Heart left ventricle (tissue), 16 donors: ENCODE data around the gene EIF4G3. TPM values are rescaled to one million over a fixed set of nuclear protein-coding genes. Genes with fewer than 3 reads are reported as not detected.
A peak's percentile ranks its signal among the peaks of the same experiment; 100 is the strongest.
"Not testable (repeated sequence)": the region's sequence is repeated elsewhere in the genome, so short reads cannot be mapped to it uniquely, and the experiment has no call there.

Experiments
- ATAC-seq, 4 donors: fragments of 200-7000 bp; cut with Tn5 transposase; one replicate each; pipeline ENCODE4 v1.9.1; 2020 to 2022; ENCODE audit warnings: moderate library complexity in 4 of 4, mild to moderate bottlenecking in 3 of 4, moderate number of reproducible peaks in 1 of 4
- DNase-seq, 5 donors: peaks; one replicate each; pipeline ENCODE4 v3.0.0-alpha.2; 2020
- H3K27ac ChIP-seq, 12 donors: fragments of 200-600 bp; sonication (generic) in 4 of 12; one replicate each; pipeline versions ENCODE4 v1.5.0 to v1.8.0; 2016 to 2022; ENCODE audit warnings: mild to moderate bottlenecking in 2 of 12
- H3K27me3 ChIP-seq, 9 donors: fragments of 200-600 bp; sonication (generic) in 2 of 9; one replicate each; pipeline versions ENCODE4 v1.5.1 to v1.8.0; 2016 to 2022; ENCODE audit warnings: mild to moderate bottlenecking in 3 of 9
- H3K36me3 ChIP-seq, 9 donors: fragments of 200-600 bp; sonication (generic) in 2 of 9; one replicate each; pipeline versions ENCODE4 v1.5.0 to v1.8.0; 2018 to 2022; ENCODE audit warnings: mild to moderate bottlenecking in 2 of 9
- H3K4me1 ChIP-seq, 12 donors: fragments of 200-600 bp; sonication (generic) in 4 of 12; one replicate each; pipeline versions ENCODE4 v1.5.0 to v1.8.0; 2016 to 2022; ENCODE audit warnings: mild to moderate bottlenecking in 3 of 12
- H3K4me3 ChIP-seq, 12 donors: fragments of 200-600 bp; sonication (generic) in 4 of 12; one replicate each; pipeline versions ENCODE4 v1.5.0 to v1.8.0; 2017 to 2022; ENCODE audit warnings: mild to moderate bottlenecking in 9 of 12, moderate library complexity in 4 of 12
- H3K9me3 ChIP-seq, 12 donors: fragments of 200-600 bp; sonication (generic) in 4 of 12; one replicate each; pipeline versions ENCODE4 v1.5.0 to v1.8.0; 2016 to 2022; ENCODE audit warnings: mild to moderate bottlenecking in 1 of 12
- POLR2A ChIP-seq, 2 donors: fragments of 450-650 bp; IDR thresholded peaks; one replicate each; pipeline ENCODE4 v1.6.1; 2017; ENCODE audit warnings: antibody characterized with exemption in 2 of 2, mild to moderate bottlenecking in 2 of 2, moderate library complexity in 2 of 2
- WGBS, 4 donors: extraction: QIAGEN DNeasy Blood & Tissue Kit in 2 of 4; methylation state at CpG; one replicate each; pipeline versions ENCODE4 v1.1.5 to v1.1.7; 2013 to 2018; 5-methylcytosine and 5-hydroxymethylcytosine counted together
- intact Hi-C, 10 donors: fragments of 100-400 bp; cut with DNase I; formaldehyde crosslinking; loops; one replicate each; pipeline versions ENCODE4 v1.11.1 to v1.14.2; 2022
- polyA plus RNA-seq, 2 donors: library from polyadenylated mRNA; stranded (reverse); fragments of 200-250 nt; gene quantifications; one replicate each; pipeline ENCODE4 v1.2.3, GENCODE V29; 2013
- total RNA-seq, 9 donors: library from RNA; depleted of rRNA in 2 of 9; stranded (reverse); fragments of >200 nt in 2 of 9; fragmentation: NEBNext Ultra II Directional in 3 of 9; extraction: Animal tissue kit (Norgen Biotek cat#: 25700) in 3 of 9; gene quantifications; one replicate each; pipeline versions ENCODE4 v1.1.0 to v1.2.4, GENCODE V29; 2016 to 2023
- TF ChIP-seq, protein P1 (sequence below), 12 donors: fragments of 200-600 bp; sonication (generic) in 4 of 12; IDR thresholded peaks; one replicate each; pipeline versions ENCODE4 v1.5.0 to v1.8.0; 2018 to 2022; ENCODE audit warnings: antibody characterized with exemption in 12 of 12, mild to moderate bottlenecking in 5 of 12
- donor health status: ischemic (EF 13 %, LVEDD 7.1; RV severe dilation, severe dysfunction).
- donor health status: healthy with polysubstance abuse.
- donor health status: DM: no; HTN: yes; CAD: no.
- donor health status: DM: no; HTN: no; CAD: no.
- donor health status: ischemic (EF 25% LVEDD 6.9; RV normal size, moderate dysfunction).
- donor health status: ischemic (EF 25% LVEDD 5.7; RV mildly dilated, moderate dysfunction).
- donor health status: healthy.
- donor health status: DM: yes; HTN: yes; CAD: no.
- donor health status: ischemic (EF 35%, LVEDD 5.7; RV mildly dilated, moderate dysfunction).
- donor health status: nonischemic (EF 11% LVEDD 7.7; RV severe dilation, severe dysfunction).
- donor health status: DM: yes; HTN: yes; CAD: no.
- donor health status: PGD.
- donor health status: ischemic (EF 29% LVEDD 5.4; RV normal size, mild dysfunction).
- donor health status: nonischemic (EF 23%, LVEDD 6.1; RV moderate dilation, normal function).

Gene EIF4G3
- total and polyA plus RNA-seq, 11 donors, result 14.6 to 49.0 (median 36.2) TPM

DNA sequence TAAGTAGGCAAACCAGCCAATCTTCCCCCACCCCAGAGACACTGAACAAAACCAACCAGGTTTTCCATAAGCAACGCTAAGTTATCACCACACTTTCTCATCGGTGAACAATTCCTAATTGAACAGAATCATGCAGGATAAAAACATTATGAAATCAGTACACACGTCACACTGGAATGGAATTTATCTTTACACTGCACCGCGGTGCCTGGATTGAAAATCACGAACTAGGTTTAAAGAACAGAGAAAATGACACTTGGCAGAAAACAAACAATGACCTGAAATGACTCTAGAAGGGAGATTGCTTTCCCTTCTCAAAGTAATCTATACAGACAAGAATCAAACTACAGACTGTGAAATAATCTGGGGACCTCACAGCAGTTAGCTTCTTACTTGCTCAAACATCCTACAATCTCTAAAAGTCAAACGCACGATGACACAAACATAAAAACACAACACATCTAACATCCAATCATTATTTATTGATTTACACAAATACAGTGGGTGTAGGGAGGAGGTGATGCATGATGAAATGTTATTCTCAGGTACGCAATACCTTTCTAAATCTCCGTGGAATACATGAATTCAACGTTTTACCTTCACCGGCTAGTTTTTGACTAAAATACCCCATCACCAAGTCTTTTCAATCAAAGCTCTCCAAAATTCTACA is 1.9 kb downstream of the EIF4G3 start:
- H3K27ac ChIP-seq, result peak overlapping the region; percentile 71 to 98 (median 92)
- DNase-seq (no peak), ATAC-seq (no peak)
- peaks cover 0 to 19% (median 4%) of the 10 kb centered on the region in 9 donors for H3K36me3 ChIP-seq
- no peaks in the 10 kb centered on the region for H3K9me3 ChIP-seq
- H3K4me1 ChIP-seq, result peaks cover 3 to 41% (median 28%) of the 10 kb centered on the region in 12 donors
- no peak for TF ChIP-seq POLR2A (IDR thresholded peaks at IDR 0.05)
- TF ChIP-seq, protein P1, sequence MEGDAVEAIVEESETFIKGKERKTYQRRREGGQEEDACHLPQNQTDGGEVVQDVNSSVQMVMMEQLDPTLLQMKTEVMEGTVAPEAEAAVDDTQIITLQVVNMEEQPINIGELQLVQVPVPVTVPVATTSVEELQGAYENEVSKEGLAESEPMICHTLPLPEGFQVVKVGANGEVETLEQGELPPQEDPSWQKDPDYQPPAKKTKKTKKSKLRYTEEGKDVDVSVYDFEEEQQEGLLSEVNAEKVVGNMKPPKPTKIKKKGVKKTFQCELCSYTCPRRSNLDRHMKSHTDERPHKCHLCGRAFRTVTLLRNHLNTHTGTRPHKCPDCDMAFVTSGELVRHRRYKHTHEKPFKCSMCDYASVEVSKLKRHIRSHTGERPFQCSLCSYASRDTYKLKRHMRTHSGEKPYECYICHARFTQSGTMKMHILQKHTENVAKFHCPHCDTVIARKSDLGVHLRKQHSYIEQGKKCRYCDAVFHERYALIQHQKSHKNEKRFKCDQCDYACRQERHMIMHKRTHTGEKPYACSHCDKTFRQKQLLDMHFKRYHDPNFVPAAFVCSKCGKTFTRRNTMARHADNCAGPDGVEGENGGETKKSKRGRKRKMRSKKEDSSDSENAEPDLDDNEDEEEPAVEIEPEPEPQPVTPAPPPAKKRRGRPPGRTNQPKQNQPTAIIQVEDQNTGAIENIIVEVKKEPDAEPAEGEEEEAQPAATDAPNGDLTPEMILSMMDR (IDR thresholded peaks at IDR 0.05), result no peak
- WGBS, 4 donors, result 10 to 19% (median 13%) methylated on average over 12 of the region's 12 CpGs
- H3K4me3 ChIP-seq, result peak overlapping the region; percentile 60 to 99 (median 90)
- H3K27me3 ChIP-seq, result no peaks in the 10 kb centered on the region
- intact Hi-C loops, result loop anchor here in 3 of 10 donors (5.0 to 10.0 kb wide), 3 partner anchors 100 to 387 kb away; partner anchors contain the start of gene HP1BP3 (in 1 of the 3)

DNA sequence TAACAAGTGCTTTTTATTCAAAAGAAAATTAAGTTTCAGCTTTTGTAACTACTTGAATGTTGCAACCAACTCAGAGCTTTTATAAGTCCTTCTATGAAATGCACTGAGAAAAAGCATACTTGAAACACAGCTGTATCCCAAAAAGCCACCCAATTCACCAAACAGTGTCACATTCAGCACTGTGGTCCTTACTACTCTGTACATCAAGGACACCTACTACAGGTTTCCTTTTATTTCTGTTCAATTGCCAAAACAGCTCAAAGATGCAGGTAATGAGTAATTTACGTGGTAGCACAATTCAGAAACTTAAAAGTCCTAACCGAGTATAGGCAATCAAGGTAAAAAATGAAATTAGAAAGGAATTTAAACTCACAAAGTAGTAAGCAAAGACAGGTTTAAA is 2.5 kb downstream of the EIF4G3 start:
- H3K4me1 ChIP-seq, result peaks cover 3 to 41% (median 28%) of the 10 kb centered on the region in 12 donors
- no peak for ATAC-seq
- WGBS, 4 donors, result 66 to 75% (median 69%) methylated on average over 2 of the region's 2 CpGs

DNA sequence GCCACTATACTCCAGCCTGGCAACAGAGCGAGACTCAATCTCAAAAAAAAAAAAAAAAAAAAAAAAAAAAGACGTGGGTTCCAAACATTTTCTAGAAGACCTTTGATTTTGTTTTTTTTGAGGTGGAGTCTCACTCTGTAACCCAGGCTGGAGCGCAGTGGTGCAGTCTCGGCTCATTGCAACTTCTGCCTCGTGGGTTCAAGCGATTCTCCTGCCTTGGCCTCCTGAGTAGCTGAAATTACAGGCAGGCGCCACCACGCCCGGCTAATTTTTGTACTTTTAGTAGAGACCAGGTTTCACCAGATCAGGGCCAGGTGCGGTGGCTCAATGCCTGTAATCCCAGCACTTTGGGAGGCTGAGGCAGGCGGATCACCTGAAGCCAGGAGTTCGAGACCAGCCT is 3.6 kb downstream of the EIF4G3 start:
- H3K4me3 ChIP-seq, DNase-seq, H3K9me3 ChIP-seq, H3K27me3 ChIP-seq, H3K27ac ChIP-seq, ATAC-seq: not testable (repeated sequence)
- peaks cover 3 to 41% (median 28%) of the 10 kb centered on the region in 12 donors for H3K4me1 ChIP-seq
- intact Hi-C loops, result loop anchor here in 2 of 10 donors (10.0 kb wide), 2 partner anchors 98 to 148 kb away; no protein-coding TSS in a partner anchor
- 85 to 94% (median 92%) methylated on average over 12 of the region's 12 CpGs for WGBS, 4 donors
- H3K36me3 ChIP-seq, result peaks cover 0 to 34% (median 10%) of the 10 kb centered on the region in 9 donors

More for the DNA sequence above, 2.5 kb downstream of the EIF4G3 start:
- H3K36me3 ChIP-seq, result peaks cover 0 to 25% (median 5%) of the 10 kb centered on the region in 9 donors
- peak overlapping the region in 11 of 12 donors; percentile 39 to 98 (median 94) for H3K27ac ChIP-seq
- intact Hi-C loops, result loop anchor here in 2 of 10 donors (10.0 kb wide), 2 partner anchors 99 to 149 kb away; no protein-coding TSS in a partner anchor
- TF ChIP-seq, protein P1 (IDR thresholded peaks at IDR 0.05), result no peak
- TF ChIP-seq POLR2A (IDR thresholded peaks at IDR 0.05), result no peak
- H3K27me3 ChIP-seq, result no peaks in the 10 kb centered on the region
- DNase-seq, result no peak
- H3K4me3 ChIP-seq, result peak overlapping the region in 9 of 12 donors; percentile 76 to 99 (median 92)
- H3K9me3 ChIP-seq, result no peaks in the 10 kb centered on the region

DNA sequence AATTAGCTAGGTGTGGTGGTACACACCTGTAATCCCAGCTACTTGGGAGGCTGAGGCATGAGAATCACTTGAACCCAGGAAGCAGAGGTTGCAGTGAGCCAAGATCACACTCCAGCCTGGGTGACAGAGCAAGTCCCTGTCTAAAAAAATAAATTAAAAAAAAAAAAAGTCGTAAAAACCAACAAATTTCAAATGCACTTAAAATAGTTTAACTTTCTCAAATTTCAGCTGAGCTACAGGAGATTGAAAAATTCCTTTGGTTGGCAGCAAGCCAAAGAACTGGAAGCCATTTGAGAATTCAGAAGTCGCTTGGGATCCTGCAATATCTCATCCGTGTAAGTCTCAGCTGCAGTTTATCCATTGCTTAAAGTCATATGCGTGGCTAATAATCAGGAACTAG is 5.9 kb downstream of the EIF4G3 start:
- not testable (repeated sequence) for H3K9me3 ChIP-seq, H3K27me3 ChIP-seq, ATAC-seq
- WGBS, 4 donors, result 18 to 40% (median 25%) methylated on average over 4 of the region's 4 CpGs
- intact Hi-C loops, result loop anchor here in 2 of 10 donors (10.0 kb wide), 2 partner anchors 96 to 146 kb away; no protein-coding TSS in a partner anchor
- peak in 2 of 5 donors; percentile 29 to 51 for DNase-seq
- Histone ChIP-seq H3K36me3 (peaks cover 0 to 47% (median 15%) of the 10 kb centered on the region in 9 donors), H3K4me1 (peaks cover 3 to 41% (median 25%) of the 10 kb centered on the region in 12 donors), H3K4me3 (peak overlapping the region in 1 of 12 donors; percentile 6), H3K27ac (peak overlapping the region in 8 of 12 donors; percentile 24 to 59 (median 48))

DNA sequence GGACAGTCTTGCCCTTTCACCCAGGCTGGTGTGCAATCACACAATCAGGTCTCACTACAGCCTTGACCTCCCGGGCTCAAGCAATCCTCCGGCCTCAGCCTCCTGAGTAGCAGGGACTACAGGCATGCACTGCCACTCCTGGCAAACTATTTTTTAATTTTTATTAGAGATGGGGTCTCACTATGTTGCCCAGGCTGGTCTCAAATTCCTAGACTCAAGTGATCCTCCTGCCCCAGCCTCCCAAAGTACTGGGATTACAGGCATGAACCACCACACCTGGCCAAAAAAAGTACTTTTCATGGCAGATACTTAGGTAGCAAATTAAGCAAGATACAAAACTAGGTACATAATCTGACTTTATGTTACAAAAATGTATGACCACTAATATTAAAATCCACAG is 8.3 kb downstream of the EIF4G3 start:
- 97 to 100% (median 99%) methylated on average over 2 of the region's 2 CpGs for WGBS, 4 donors
- no peak overlapping the region for H3K27ac ChIP-seq
- peaks cover 0 to 37% (median 16%) of the 10 kb centered on the region in 12 donors for H3K4me1 ChIP-seq
- H3K9me3 ChIP-seq, result no peaks in the 10 kb centered on the region
- no peak overlapping the region for H3K4me3 ChIP-seq
- intact Hi-C loops, result no loop called here
- ATAC-seq (no peak), DNase-seq (no peak)
- TF ChIP-seq, protein P1 (IDR thresholded peaks at IDR 0.05), result no peak
- TF ChIP-seq POLR2A (IDR thresholded peaks at IDR 0.05), result no peak
- H3K36me3 ChIP-seq, result peaks cover 0 to 47% (median 15%) of the 10 kb centered on the region in 9 donors
- H3K27me3 ChIP-seq, result no peaks in the 10 kb centered on the region
